HG03103 (cell line): ENCODE measurements around the gene DCAF17.
"Not testable (repeated sequence)": the region's sequence is repeated elsewhere in the genome, so short reads cannot be mapped to it uniquely, and the experiment has no call there.

ENCODE experiments used
- ATAC-seq: cut with Tn5 transposase; IDR thresholded peaks from one replicate; pipeline ENCODE4 v1.9.1; 2021; ENCODE audit warnings: low read depth; ENCODE audit not compliant: unreplicated experiment

The DCAF17 gene

GRCh38 chr2:171409436-171409971 is 24.5 kb upstream of the DCAF17 start:
- no peak for ATAC-seq

GRCh38 chr2:171410101-171410500 is 23.9 kb upstream of the DCAF17 start:
- ATAC-seq: no peak

- no peak for ATAC-seq
Observed at GRCh38 chr2:171410624-171411023, 23.4 kb upstream of the DCAF17 start.

- ATAC-seq: no peak
Observed at GRCh38 chr2:171411214-171411613, 22.8 kb upstream of the DCAF17 start.

GRCh38 chr2:171411791-171412483 is 22.1 kb upstream of the DCAF17 start:
- ATAC-seq: no peak

GRCh38 chr2:171412571-171413175 is 21.4 kb upstream of the DCAF17 start:
- ATAC-seq: no peak

GRCh38 chr2:171414645-171415044 is 19.4 kb upstream of the DCAF17 start:
- ATAC-seq: not testable (repeated sequence)

- peak; percentile 73 for ATAC-seq
Observed at GRCh38 chr2:171416009-171416926, 17.8 kb upstream of the DCAF17 start.

GRCh38 chr2:171419333-171419732 is 14.7 kb upstream of the DCAF17 start:
- no peak for ATAC-seq

- ATAC-seq: no peak
Observed at GRCh38 chr2:171420728-171421563, 13.1 kb upstream of the DCAF17 start.

- ATAC-seq: not testable (repeated sequence)
Observed at GRCh38 chr2:171422710-171423495, 11.1 kb upstream of the DCAF17 start.

- no peak for ATAC-seq
Observed at GRCh38 chr2:171430516-171431410, 3.3 kb upstream of the DCAF17 start.

- no peak for ATAC-seq
Observed at GRCh38 chr2:171431677-171432167, 2.3 kb upstream of the DCAF17 start.

- ATAC-seq: no peak
Observed at GRCh38 chr2:171432206-171432968, 1.6 kb upstream of the DCAF17 start.

- no peak for ATAC-seq
Observed at GRCh38 chr2:171432969-171433762, 860 bp upstream of the DCAF17 start.

- ATAC-seq: no peak
Observed at GRCh38 chr2:171433763-171434012, 338 bp upstream of the DCAF17 start, which contains the start of gene METTL8. METTL8 (minus strand) TSS chr2:171433990; CDS start chr2:171392185, 41,805 bp downstream.

- ATAC-seq: no peak
Observed at GRCh38 chr2:171436307-171436706, 2.3 kb downstream of the DCAF17 start.
